ENCODE results near the gene ODAD4.
A peak's percentile ranks its signal among the peaks of the same experiment; 100 is the strongest.

- TF ChIP-seq CTCF (IDR thresholded peaks at IDR 0.05) (no peak), IRF3 (IDR thresholded peaks at IDR 0.05; ENCODE audit: low read depth, low read length) (no peak), POLR2AphosphoS5 (IDR thresholded peaks at IDR 0.05; ENCODE audit: low read depth, low read length) (no peak), TCF12 (IDR thresholded peaks at IDR 0.05) (no peak), GATA2 (CRISPR knock-in tag; IDR thresholded peaks at IDR 0.05) (no peak), YY1 (IDR thresholded peaks at IDR 0.05; ENCODE audit: low read depth) (no peak), EZH2phosphoT487 (IDR thresholded peaks at IDR 0.05; ENCODE audit: borderline replicate concordance, low read depth) (no peak), TAF1 (IDR thresholded peaks at IDR 0.05; ENCODE audit: borderline replicate concordance, low read depth, low read length) (no peak), EP300 (IDR thresholded peaks at IDR 0.05; ENCODE audit: borderline replicate concordance in 1 of 2, low read depth in 1 of 2, low read length in 1 of 2) (peak in 1 of 2 experiments; percentile 48; a peak in 1 of 4 replicates), ZBTB33 (IDR thresholded peaks at IDR 0.05; ENCODE audit: borderline replicate concordance, low read depth) (no peak), PBX3 (IDR thresholded peaks at IDR 0.05) (no peak), NRF1 (IDR thresholded peaks at IDR 0.05; ENCODE audit: low read depth, low read length) (no peak), RAD21 (IDR thresholded peaks at IDR 0.05; ENCODE audit: low read length) (no peak), GABPA (IDR thresholded peaks at IDR 0.05; ENCODE audit: low read depth) (no peak)
Observed at GRCh38 chr17:41895617-41896016, 34.8 kb upstream of the ODAD4 start.
